GM10266 (cell line): Measurements from ENCODE around the gene PRRC2B.

ENCODE experiments used
- DNase-seq: peaks from one replicate; pipeline ENCODE4 v3.0.0; 2012; ENCODE audit errors: extremely low spot score
- CTCF ChIP-seq: IDR thresholded peaks from 2 replicates; pipeline ENCODE4 v1.5.1; 2012; ENCODE audit warnings: mild to moderate bottlenecking, low read depth; ENCODE audit not compliant: control insufficient read depth, insufficient read depth; ENCODE audit errors: missing control alignments

Gene PRRC2B

GRCh38 chr9:131483319-131484050, 89.6 kb downstream of the PRRC2B start:
- TF ChIP-seq CTCF = no peak
- no peak for DNase-seq

- no peak for TF ChIP-seq CTCF
- no peak for DNase-seq
Measured at GRCh38 chr9:131484051-131484445, 90.2 kb downstream of the PRRC2B start.

GRCh38 chr9:131484560-131485185, 90.8 kb downstream of the PRRC2B start:
- DNase-seq = no peak
- no peak for TF ChIP-seq CTCF

- DNase-seq = no peak
- TF ChIP-seq CTCF = no peak
Measured at GRCh38 chr9:131485206-131485605, 91.3 kb downstream of the PRRC2B start.

- TF ChIP-seq CTCF = no peak
- no peak for DNase-seq
Measured at GRCh38 chr9:131485728-131486422, 92.0 kb downstream of the PRRC2B start.

- no peak for DNase-seq
- no peak for TF ChIP-seq CTCF
Measured at GRCh38 chr9:131487001-131487400, 93.1 kb downstream of the PRRC2B start.

GRCh38 chr9:131487621-131488031, 93.7 kb downstream of the PRRC2B start:
- no peak for TF ChIP-seq CTCF
- no peak for DNase-seq
